Measurements from ENCODE around the gene EPHB2.

The EPHB2 gene

DNA sequence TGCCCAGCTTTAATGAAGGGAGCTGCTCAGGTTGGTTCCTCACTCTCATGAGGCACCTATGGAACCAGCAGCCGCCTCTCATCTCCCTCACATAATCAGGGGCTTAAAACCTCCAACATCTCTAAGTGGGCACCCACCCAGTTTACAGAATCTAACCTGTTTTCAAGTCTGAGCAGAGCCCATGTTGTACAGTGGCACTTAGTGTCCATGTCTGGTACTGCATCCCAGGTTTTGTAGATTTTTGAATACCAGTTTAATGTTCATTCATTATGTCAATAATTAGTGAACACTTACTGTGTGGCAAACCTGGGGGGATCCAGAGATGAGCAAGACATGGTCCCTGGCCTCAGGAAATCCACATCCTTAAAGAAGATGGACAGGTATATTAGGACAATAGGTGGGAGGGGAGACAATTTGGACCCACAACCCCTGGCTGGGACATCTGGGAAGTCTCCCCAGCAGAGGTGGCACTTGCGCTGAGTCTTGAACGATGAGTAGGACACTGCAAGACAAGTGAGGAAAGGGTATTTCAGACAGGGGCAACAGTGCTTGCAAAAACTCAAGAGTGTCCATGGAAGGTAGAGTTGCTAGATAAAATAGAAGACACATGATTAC lies 178.7 kb downstream of the EPHB2 start:
- H3K4me1 ChIP-seq (ENCODE audit: control insufficient read depth in 1 of 2, insufficient read depth in 1 of 2, low read depth in 1 of 2, low read length in 1 of 2) = no peaks in the 10 kb centered on the region
- no peak overlapping the region for H3K27ac ChIP-seq
- no peaks in the 10 kb centered on the region for H3K36me3 ChIP-seq
- TF ChIP-seq, protein P1, sequence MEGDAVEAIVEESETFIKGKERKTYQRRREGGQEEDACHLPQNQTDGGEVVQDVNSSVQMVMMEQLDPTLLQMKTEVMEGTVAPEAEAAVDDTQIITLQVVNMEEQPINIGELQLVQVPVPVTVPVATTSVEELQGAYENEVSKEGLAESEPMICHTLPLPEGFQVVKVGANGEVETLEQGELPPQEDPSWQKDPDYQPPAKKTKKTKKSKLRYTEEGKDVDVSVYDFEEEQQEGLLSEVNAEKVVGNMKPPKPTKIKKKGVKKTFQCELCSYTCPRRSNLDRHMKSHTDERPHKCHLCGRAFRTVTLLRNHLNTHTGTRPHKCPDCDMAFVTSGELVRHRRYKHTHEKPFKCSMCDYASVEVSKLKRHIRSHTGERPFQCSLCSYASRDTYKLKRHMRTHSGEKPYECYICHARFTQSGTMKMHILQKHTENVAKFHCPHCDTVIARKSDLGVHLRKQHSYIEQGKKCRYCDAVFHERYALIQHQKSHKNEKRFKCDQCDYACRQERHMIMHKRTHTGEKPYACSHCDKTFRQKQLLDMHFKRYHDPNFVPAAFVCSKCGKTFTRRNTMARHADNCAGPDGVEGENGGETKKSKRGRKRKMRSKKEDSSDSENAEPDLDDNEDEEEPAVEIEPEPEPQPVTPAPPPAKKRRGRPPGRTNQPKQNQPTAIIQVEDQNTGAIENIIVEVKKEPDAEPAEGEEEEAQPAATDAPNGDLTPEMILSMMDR (IDR thresholded peaks at IDR 0.05) = no peak
- H3K27me3 ChIP-seq = no peaks in the 10 kb centered on the region
- H3K9me3 ChIP-seq = no peaks in the 10 kb centered on the region
- H3K4me3 ChIP-seq (ENCODE audit: low read depth in 1 of 2, low read length in 1 of 2) = no peak overlapping the region

DNA sequence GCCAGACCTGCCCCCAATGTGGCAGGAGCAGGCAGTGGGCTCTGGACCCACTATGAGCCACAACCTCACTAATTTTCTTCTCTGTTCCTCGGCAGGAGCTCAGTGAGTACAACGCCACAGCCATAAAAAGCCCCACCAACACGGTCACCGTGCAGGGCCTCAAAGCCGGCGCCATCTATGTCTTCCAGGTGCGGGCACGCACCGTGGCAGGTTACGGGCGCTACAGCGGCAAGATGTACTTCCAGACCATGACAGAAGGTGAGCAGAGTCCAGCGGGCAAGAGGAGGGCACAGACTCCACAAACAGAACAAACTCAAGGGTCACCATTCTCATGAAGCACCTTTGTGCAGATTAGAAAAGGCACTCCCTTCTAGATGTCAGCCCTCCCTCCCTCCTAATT lies 182.2 kb downstream of the EPHB2 start:
- Histone ChIP-seq H3K36me3 (no peaks in the 10 kb centered on the region), H3K27me3 (no peaks in the 10 kb centered on the region), H3K4me1 (ENCODE audit: control insufficient read depth in 1 of 2, insufficient read depth in 1 of 2, low read depth in 1 of 2, low read length in 1 of 2) (no peaks in the 10 kb centered on the region), H3K4me3 (ENCODE audit: low read depth in 1 of 2, low read length in 1 of 2) (no peak overlapping the region), H3K27ac (no peak overlapping the region), H3K9me3 (no peaks in the 10 kb centered on the region)
- TF ChIP-seq, protein P1 (IDR thresholded peaks at IDR 0.05) = no peak

DNA sequence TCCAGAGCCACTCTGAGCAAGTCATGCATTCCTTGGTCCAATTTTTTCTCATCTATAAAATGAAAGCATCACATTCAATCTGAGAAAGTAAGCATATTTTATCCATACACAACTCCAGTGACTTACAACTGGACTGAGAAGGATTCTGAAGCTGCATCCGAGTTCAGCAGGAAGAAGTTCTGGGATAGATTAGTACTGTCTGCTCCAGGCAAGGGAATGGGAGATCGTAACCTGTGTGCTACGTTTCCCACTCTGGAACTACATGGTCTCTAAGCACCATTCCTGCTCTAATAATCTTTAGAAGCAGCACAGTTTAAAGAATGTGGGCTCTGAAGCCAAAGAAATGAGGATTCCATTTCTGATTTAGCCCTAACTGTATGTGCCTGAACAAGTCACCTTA lies 182.7 kb downstream of the EPHB2 start:
- Histone ChIP-seq H3K27me3 (no peaks in the 10 kb centered on the region), H3K36me3 (no peaks in the 10 kb centered on the region), H3K9me3 (no peaks in the 10 kb centered on the region), H3K4me1 (ENCODE audit: control insufficient read depth in 1 of 2, insufficient read depth in 1 of 2, low read depth in 1 of 2, low read length in 1 of 2) (no peaks in the 10 kb centered on the region), H3K4me3 (ENCODE audit: low read depth in 1 of 2, low read length in 1 of 2) (no peak overlapping the region), H3K27ac (no peak overlapping the region)
- TF ChIP-seq, protein P1 (IDR thresholded peaks at IDR 0.05) = no peak

DNA sequence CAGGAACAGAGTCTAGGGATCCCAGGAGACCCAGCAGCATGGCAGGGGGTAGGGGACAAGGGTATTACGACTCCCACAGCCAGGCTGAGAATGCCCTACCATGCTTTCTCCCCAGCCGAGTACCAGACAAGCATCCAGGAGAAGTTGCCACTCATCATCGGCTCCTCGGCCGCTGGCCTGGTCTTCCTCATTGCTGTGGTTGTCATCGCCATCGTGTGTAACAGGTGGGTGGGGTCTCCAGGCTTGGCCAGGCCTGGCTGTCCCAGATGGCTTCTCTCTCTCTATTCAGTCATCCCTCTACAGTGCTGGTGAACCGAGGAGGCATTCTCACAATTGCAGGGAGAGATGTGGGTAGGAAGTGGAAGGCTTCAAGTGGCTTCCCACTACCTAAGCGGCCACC lies 184.7 kb downstream of the EPHB2 start:
- Histone ChIP-seq H3K27ac (no peak overlapping the region), H3K9me3 (no peaks in the 10 kb centered on the region), H3K27me3 (peaks cover 3% of the 10 kb centered on the region), H3K4me3 (ENCODE audit: low read depth in 1 of 2, low read length in 1 of 2) (no peak overlapping the region), H3K36me3 (no peaks in the 10 kb centered on the region), H3K4me1 (ENCODE audit: control insufficient read depth in 1 of 2, insufficient read depth in 1 of 2, low read depth in 1 of 2, low read length in 1 of 2) (no peaks in the 10 kb centered on the region)
- TF ChIP-seq, protein P1 (IDR thresholded peaks at IDR 0.05) = no peak

DNA sequence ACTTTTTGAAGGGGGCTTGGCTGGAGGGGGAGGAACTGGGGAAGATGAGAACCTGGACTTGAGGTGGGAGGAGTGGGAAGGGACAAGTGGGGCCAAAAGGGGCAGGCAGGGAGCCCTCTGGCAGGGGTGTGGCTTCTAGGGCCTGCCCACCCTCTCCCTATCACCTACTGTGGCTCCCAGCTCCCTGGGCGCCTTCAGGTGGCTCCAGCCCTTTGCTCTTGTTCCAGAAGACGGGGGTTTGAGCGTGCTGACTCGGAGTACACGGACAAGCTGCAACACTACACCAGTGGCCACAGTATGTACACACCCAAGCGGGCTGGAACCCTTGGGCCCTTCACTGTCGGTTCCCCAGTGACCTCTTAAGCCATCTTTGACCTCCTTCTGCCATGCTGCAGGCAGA lies 185.5 kb downstream of the EPHB2 start:
- Histone ChIP-seq H3K4me3 (ENCODE audit: low read depth in 1 of 2, low read length in 1 of 2) (no peak overlapping the region), H3K27me3 (peaks cover 11% of the 10 kb centered on the region), H3K27ac (no peak overlapping the region), H3K4me1 (ENCODE audit: control insufficient read depth in 1 of 2, insufficient read depth in 1 of 2, low read depth in 1 of 2, low read length in 1 of 2) (no peaks in the 10 kb centered on the region), H3K9me3 (no peaks in the 10 kb centered on the region), H3K36me3 (no peaks in the 10 kb centered on the region)
- TF ChIP-seq, protein P1 (IDR thresholded peaks at IDR 0.05) = no peak

DNA sequence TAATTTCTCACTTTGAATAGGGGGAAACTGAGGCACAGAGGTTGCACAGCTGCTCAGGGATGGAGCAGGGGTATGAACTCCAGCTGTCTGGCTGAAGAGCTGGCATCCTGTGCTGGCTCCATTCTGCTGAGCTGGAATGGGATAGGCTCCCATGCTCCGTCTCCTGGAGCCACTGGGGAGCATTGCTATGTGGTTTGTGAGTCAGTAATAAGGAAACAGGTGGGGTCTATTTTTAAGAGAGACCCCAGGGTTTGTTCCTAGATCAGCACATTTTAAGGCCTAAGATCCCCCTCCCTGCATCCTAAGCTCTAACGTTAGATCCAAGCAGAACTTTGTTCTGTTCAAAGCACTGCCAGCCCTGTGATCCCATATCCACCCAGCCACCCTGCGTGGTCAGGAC lies 189.8 kb downstream of the EPHB2 start:
- Histone ChIP-seq H3K36me3 (no peaks in the 10 kb centered on the region), H3K27me3 (peaks cover 36% of the 10 kb centered on the region), H3K4me3 (ENCODE audit: low read depth in 1 of 2, low read length in 1 of 2) (no peak overlapping the region), H3K9me3 (no peaks in the 10 kb centered on the region), H3K4me1 (ENCODE audit: control insufficient read depth in 1 of 2, insufficient read depth in 1 of 2, low read depth in 1 of 2, low read length in 1 of 2) (no peaks in the 10 kb centered on the region), H3K27ac (no peak overlapping the region)
- TF ChIP-seq, protein P1 (IDR thresholded peaks at IDR 0.05) = no peak
